Measurements from ENCODE around the gene ACAT1.

- TF ChIP-seq CTCF (conservative IDR thresholded peaks at IDR 0.05) = no peak
- no peak for TF ChIP-seq EZH2 (IDR thresholded peaks at IDR 0.05; ENCODE audit: low read depth)
Observed at GRCh38 chr11:108122166-108122628, 830 bp downstream of the ACAT1 start.
